ENCODE measurements around the gene LCOR. TPM values are rescaled to one million over a fixed set of nuclear protein-coding genes. Genes with fewer than 3 reads are reported as not detected.

Gene LCOR
- total and polyA plus RNA-seq, 9 of the 15 experiments (the other 6 are each of a cell fraction or from before 2014, with no cell fraction given): 3.6 to 25.2 (median 14.4) TPM

GRCh38 chr10:96895662-96896424 lies 63.7 kb downstream of the LCOR start:
- Histone ChIP-seq H3K4me2 (ENCODE audit: insufficient read depth, low read length) (no peak overlapping the region), H2AFZ (ENCODE audit: low read depth, low read length) (no peak overlapping the region), H4K20me1 (replicated peaks; ENCODE audit: control insufficient read depth, insufficient read depth, low read length) (no peaks in the 10 kb centered on the region), H3K9me3 (replicated peaks; ENCODE audit: control insufficient read depth, insufficient read depth, low read depth, low read length) (no peaks in the 10 kb centered on the region), H3K27ac (ENCODE audit: extremely low read depth, low read depth, low read length) (no peak overlapping the region), H3K9me1 (ENCODE audit: control insufficient read depth, insufficient read depth, low read length) (no peaks in the 10 kb centered on the region), H3K79me2 (ENCODE audit: control insufficient read depth, insufficient read depth, low read length) (peaks cover 87% of the 10 kb centered on the region), H3K4me1 (replicated peaks in 1 of 2; ENCODE audit: control insufficient read depth in 2 of 2, insufficient read depth in 2 of 2, low read length in 2 of 2) (no peaks in the 10 kb centered on the region; a peak in 1 of 5 replicates), H3K27me3 (ENCODE audit: control insufficient read depth in 2 of 2, insufficient read depth in 2 of 2, low read length in 2 of 2) (no peaks in the 10 kb centered on the region), H3K36me3 (ENCODE audit: control insufficient read depth, insufficient read depth, low read length) (no peaks in the 10 kb centered on the region), H3K9ac (ENCODE audit: insufficient read depth in 1 of 2, low read depth in 2 of 2, low read length in 2 of 2) (no peak overlapping the region), H3K4me3 (no peak overlapping the region)
- BruUV-seq (replicated peaks): no TSS peak
- WGBS (ENCODE audit: insufficient coverage, low coverage, missing lambda C conversion rate): 95% methylated on average over 6 of the region's 6 CpGs
- FAIRE-seq (no peak), ATAC-seq (no peak), DNase-seq (ENCODE audit: extremely low read depth in 1 of 4, low spot score in 3 of 4) (no peak)
- CTCF ChIA-PET (ENCODE audit: low intra/inter-chr PET ratio): no interaction called here
- intact Hi-C loops (cut with micrococcal nuclease) (no loop called here), in situ Hi-C loops (cut with MboI) (no loop called here)
- POLR2A ChIA-PET: no interaction called here
- TF ChIP-seq MCM2 (IDR thresholded peaks at IDR 0.05; ENCODE audit: low read depth) (no peak), SIN3A (IDR thresholded peaks at IDR 0.05; ENCODE audit: borderline replicate concordance in 2 of 2, control insufficient read depth in 1 of 2, low read depth in 2 of 2, low read length in 2 of 2) (no peak), POLR2A (conservative IDR thresholded peaks at IDR 0.05) (no peak), HDGF (IDR thresholded peaks at IDR 0.05) (no peak), NRF1 (conservative IDR thresholded peaks at IDR 0.05 in 1 of 2, IDR thresholded peaks at IDR 0.05 in 1 of 2) (no peak), MXD1 (CRISPR knock-in tag; IDR thresholded peaks at IDR 0.05; ENCODE audit: borderline replicate concordance, poor library complexity, severe bottlenecking) (no peak), ZNF445 (CRISPR knock-in tag; IDR thresholded peaks at IDR 0.05; ENCODE audit: low read depth) (no peak), JUND (IDR thresholded peaks at IDR 0.05; ENCODE audit: borderline replicate concordance, low read depth, low read length) (no peak), JUND (tag; IDR thresholded peaks at IDR 0.05; ENCODE audit: borderline replicate concordance, low read depth, low read length) (no peak)
